Liver (tissue), 9 donors: ENCODE data around the gene FAAP100. TPM values are rescaled to one million over a fixed set of nuclear protein-coding genes. Genes with fewer than 3 reads are reported as not detected.

Source experiments
- DNase-seq: peaks from one replicate; pipeline ENCODE4 v3.0.0-alpha.2; 2017; ENCODE audit warnings: low spot score
- H3K27ac ChIP-seq, 2 donors: one replicate each; pipeline ENCODE4 v1.7.0; 2013; ENCODE audit warnings: inconsistent platforms in 2 of 2, low read length in 2 of 2, control low read depth in 1 of 2, low read depth in 1 of 2, mild to moderate bottlenecking in 1 of 2
- H3K27me3 ChIP-seq, 4 donors: one replicate each; pipeline versions ENCODE4 v1.6.1 to v1.7.0; 2013; ENCODE audit warnings: low read length in 3 of 4, inconsistent platforms in 1 of 4, mild to moderate bottlenecking in 1 of 4, moderate library complexity in 1 of 4; ENCODE audit not compliant: control insufficient read depth in 4 of 4, insufficient read depth in 4 of 4
- H3K36me3 ChIP-seq, 4 donors: one replicate each; pipeline versions ENCODE4 v1.6.1 to v1.7.0; 2013; ENCODE audit warnings: low read length in 3 of 4, mild to moderate bottlenecking in 3 of 4, low read depth in 1 of 4, moderate library complexity in 1 of 4; ENCODE audit not compliant: control insufficient read depth in 4 of 4, insufficient read depth in 3 of 4
- H3K4me1 ChIP-seq, 4 donors: one replicate each; pipeline versions ENCODE4 v1.6.1 to v1.7.0; 2013; ENCODE audit warnings: low read length in 3 of 4, mild to moderate bottlenecking in 3 of 4, moderate library complexity in 1 of 4; ENCODE audit not compliant: control insufficient read depth in 4 of 4, insufficient read depth in 4 of 4
- H3K4me3 ChIP-seq, 3 donors: one replicate each; pipeline versions ENCODE4 v1.6.1 to v1.7.0; 2013; ENCODE audit warnings: low read length in 3 of 3, control low read depth in 1 of 3, low read depth in 1 of 3, mild to moderate bottlenecking in 1 of 3
- H3K9ac ChIP-seq, 2 donors: one replicate each; pipeline ENCODE4 v1.7.0; 2013; ENCODE audit warnings: low read length in 2 of 2, mild to moderate bottlenecking in 2 of 2, moderate library complexity in 2 of 2, control low read depth in 1 of 2, low read depth in 1 of 2
- H3K9me3 ChIP-seq, 4 donors: one replicate each; pipeline versions ENCODE4 v1.6.1 to v1.7.0; 2013; ENCODE audit warnings: low read length in 3 of 4; ENCODE audit not compliant: control insufficient read depth in 4 of 4
- CTCF ChIP-seq: fragments of 150-350 bp; IDR thresholded peaks from 2 replicates; pipeline ENCODE4 v1.5.1; 2017; ENCODE audit warnings: improper control_type of control experiment, low read depth, low read length; ENCODE audit not compliant: missing input control
- EGR1 ChIP-seq, 2 donors: IDR thresholded peaks; 2 replicates each; pipeline ENCODE4 v1.6.1; 2016 to 2018; ENCODE audit warnings: antibody characterized with exemption in 2 of 2, low read depth in 2 of 2
- FOXA2 ChIP-seq: IDR thresholded peaks from 2 replicates; pipeline ENCODE4 v1.6.1; 2016; ENCODE audit warnings: antibody characterized with exemption
- GABPA ChIP-seq, 2 donors: IDR thresholded peaks in 1 of 2; conservative IDR thresholded peaks in 1 of 2; 2 replicates each; pipeline ENCODE4 v1.6.1; 2016; ENCODE audit warnings: antibody characterized with exemption in 2 of 2, mild to moderate bottlenecking in 1 of 2, moderate library complexity in 1 of 2
- HNF4A ChIP-seq, 2 donors: conservative IDR thresholded peaks; 2 replicates each; pipeline ENCODE4 v1.6.1; 2016; ENCODE audit warnings: antibody characterized with exemption in 2 of 2, mild to moderate bottlenecking in 2 of 2
- HNF4G ChIP-seq: IDR thresholded peaks from 2 replicates; pipeline ENCODE4 v1.6.1; 2016; ENCODE audit warnings: antibody characterized with exemption
- JUND ChIP-seq, 2 donors: IDR thresholded peaks; 2 replicates each; pipeline ENCODE4 v1.6.1; 2016; ENCODE audit warnings: antibody characterized with exemption in 2 of 2
- MAX ChIP-seq: IDR thresholded peaks from 2 replicates; pipeline ENCODE4 v1.6.1; 2016; ENCODE audit warnings: antibody characterized with exemption
- RAD21 ChIP-seq, 2 donors: IDR thresholded peaks; 2 replicates each; pipeline ENCODE4 v1.6.1; 2016; ENCODE audit warnings: antibody characterized with exemption in 2 of 2, mild to moderate bottlenecking in 2 of 2
- REST ChIP-seq: IDR thresholded peaks from 2 replicates; pipeline ENCODE4 v1.6.1; 2016; ENCODE audit warnings: antibody characterized with exemption, mild to moderate bottlenecking
- RXRA ChIP-seq, 2 donors: IDR thresholded peaks; 2 replicates each; pipeline ENCODE4 v1.6.1; 2017 to 2018; ENCODE audit warnings: antibody characterized with exemption in 2 of 2, mild to moderate bottlenecking in 1 of 2
- SP1 ChIP-seq: IDR thresholded peaks from 2 replicates; pipeline ENCODE4 v1.6.1; 2018; ENCODE audit warnings: antibody characterized with exemption, mild to moderate bottlenecking
- TAF1 ChIP-seq: conservative IDR thresholded peaks from 2 replicates; pipeline ENCODE4 v1.6.1; 2016; ENCODE audit warnings: antibody characterized with exemption, mild to moderate bottlenecking
- YY1 ChIP-seq: IDR thresholded peaks from 2 replicates; pipeline ENCODE4 v1.6.1; 2016; ENCODE audit warnings: antibody characterized with exemption, mild to moderate bottlenecking
- ZBTB33 ChIP-seq: IDR thresholded peaks from 2 replicates; pipeline ENCODE4 v1.6.1; 2016; ENCODE audit warnings: antibody characterized with exemption
- WGBS: extraction: QIAGEN DNeasy Blood & Tissue Kit; methylation state at CpG from one replicate; pipeline ENCODE4 v1.1.7; 2013; 5-methylcytosine and 5-hydroxymethylcytosine counted together
- polyA plus RNA-seq, 2 donors: library from polyadenylated mRNA; stranded (reverse) in 1 of 2; unstranded in 1 of 2; fragments of 200-250 nt in 1 of 2; fragments of >200 nt in 1 of 2; fragmentation: Nextera tagmentation in 1 of 2; extraction: Ambion mirVana in 1 of 2; gene quantifications; one replicate each; pipeline versions ENCODE4 v1.2.1 to v1.2.3, GENCODE V29; 2013 to 2015
- total RNA-seq, 2 donors: library from RNA; depleted of rRNA; stranded (reverse); fragments of >200 nt; gene quantifications; one replicate each; pipeline ENCODE4 v1.2.3, GENCODE V29; 2014
- donor health status: healthy.
- donor health status: healthy.
- donor health status: healthy.
- donor health status: healthy.
- donor health status: healthy.

The FAAP100 gene
- total and polyA plus RNA-seq, 4 donors: 8.1 to 14.7 (median 9.7) TPM

- H3K9me3 ChIP-seq: no peaks in the 10 kb centered on the region
- no peak overlapping the region for H3K27ac ChIP-seq
- peaks cover 0 to 40% (median 16%) of the 10 kb centered on the region in 4 donors for H3K36me3 ChIP-seq
- no peak for DNase-seq
- 92% methylated on average over 26 of the region's 26 CpGs for WGBS
- H3K4me3 ChIP-seq: no peak overlapping the region
- peaks cover 0 to 4% (median 0%) of the 10 kb centered on the region in 4 donors for H3K27me3 ChIP-seq
- H3K9ac ChIP-seq: no peak overlapping the region
- H3K4me1 ChIP-seq: peaks cover 0 to 6% (median 3%) of the 10 kb centered on the region in 4 donors
- no peak for TF ChIP-seq JUND (IDR thresholded peaks at IDR 0.05)
- no peak for TF ChIP-seq FOXA2
- no peak for TF ChIP-seq YY1
- no peak for TF ChIP-seq EGR1 (IDR thresholded peaks at IDR 0.05; ENCODE audit: low read depth in 2 of 2)
- no peak for TF ChIP-seq TAF1
- TF ChIP-seq HNF4G: no peak
- TF ChIP-seq GABPA (IDR thresholded peaks at IDR 0.05 in 1 of 2, conservative IDR thresholded peaks at IDR 0.05 in 1 of 2): no peak
- TF ChIP-seq MAX: no peak
- TF ChIP-seq RAD21 (IDR thresholded peaks at IDR 0.05): no peak
- TF ChIP-seq REST: no peak
- no peak for TF ChIP-seq CTCF
- no peak for TF ChIP-seq ZBTB33
- TF ChIP-seq HNF4A (conservative IDR thresholded peaks at IDR 0.05): no peak
- no peak for TF ChIP-seq RXRA (IDR thresholded peaks at IDR 0.05)
- TF ChIP-seq SP1: no peak
These were observed 13.2 kb downstream of the FAAP100 start for GRCh38 chr17:81538651-81539570.
